GM21381 (cell line): ENCODE data around the gene MVB12B.

ENCODE experiments used
- ATAC-seq: cut with Tn5 transposase; IDR thresholded peaks from one replicate; pipeline ENCODE4 v1.9.1; 2021; ENCODE audit warnings: mild to moderate bottlenecking, moderate library complexity; ENCODE audit not compliant: unreplicated experiment

MVB12B gene

DNA sequence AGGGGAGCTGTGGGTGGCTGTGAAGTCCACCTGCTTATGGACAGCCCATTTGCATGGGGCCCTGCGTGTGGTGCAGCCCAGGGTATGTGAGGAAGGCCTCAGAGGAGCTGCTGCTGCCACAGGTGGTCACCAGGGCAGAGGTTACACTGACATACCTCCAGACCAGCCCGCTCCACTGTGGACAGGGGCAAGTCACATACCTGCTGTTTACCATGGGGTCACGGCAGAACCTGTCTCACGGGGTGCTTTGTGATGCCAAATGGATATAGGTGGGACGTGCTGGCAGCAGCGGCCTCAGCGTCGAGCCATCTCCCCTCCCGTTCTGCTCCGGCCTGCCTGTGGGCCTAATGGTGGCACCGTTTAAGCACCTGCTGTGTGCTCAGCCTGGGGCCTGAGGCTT, 159.6 kb downstream of the MVB12B start:
- no peak for ATAC-seq

DNA sequence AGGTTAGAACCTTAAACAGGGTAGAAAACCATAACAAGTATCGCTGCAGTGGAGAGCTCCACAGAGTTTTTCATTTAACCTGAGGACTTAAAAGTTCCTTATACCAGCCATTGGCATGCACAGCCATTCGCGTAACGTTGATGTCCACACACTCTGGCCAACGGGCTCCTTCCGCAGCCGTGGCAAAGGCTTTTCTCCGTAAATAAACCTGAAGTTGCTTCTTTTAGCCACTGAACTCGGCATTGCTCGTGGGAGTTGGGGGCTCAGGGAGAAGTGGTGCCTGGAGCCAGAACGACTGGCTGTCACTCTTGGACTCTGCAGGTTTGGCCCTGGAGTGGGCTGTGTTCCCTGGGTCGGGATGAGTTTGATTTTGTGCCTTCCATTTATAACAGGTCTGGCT, 161.2 kb downstream of the MVB12B start:
- ATAC-seq, result no peak

DNA sequence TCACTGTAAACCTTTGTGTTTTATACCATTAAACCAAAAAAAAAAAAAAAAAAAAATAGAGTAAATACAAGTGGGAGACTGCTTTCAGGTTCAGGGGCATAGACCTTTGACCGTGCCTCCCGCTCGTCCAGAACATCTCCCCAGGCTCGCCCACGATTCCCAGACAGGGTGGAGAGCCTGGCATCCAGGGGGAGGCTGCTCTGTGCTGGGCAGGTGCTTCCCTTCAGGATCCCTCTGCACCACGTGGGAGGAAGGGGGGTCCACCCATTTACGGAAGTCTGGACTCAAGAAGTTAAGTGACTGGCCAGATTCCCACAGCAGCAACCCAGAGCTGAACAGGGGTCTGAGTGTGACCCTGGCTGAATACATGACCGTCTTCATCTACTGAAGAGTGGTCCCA, 161.7 kb downstream of the MVB12B start:
- ATAC-seq, result no peak

DNA sequence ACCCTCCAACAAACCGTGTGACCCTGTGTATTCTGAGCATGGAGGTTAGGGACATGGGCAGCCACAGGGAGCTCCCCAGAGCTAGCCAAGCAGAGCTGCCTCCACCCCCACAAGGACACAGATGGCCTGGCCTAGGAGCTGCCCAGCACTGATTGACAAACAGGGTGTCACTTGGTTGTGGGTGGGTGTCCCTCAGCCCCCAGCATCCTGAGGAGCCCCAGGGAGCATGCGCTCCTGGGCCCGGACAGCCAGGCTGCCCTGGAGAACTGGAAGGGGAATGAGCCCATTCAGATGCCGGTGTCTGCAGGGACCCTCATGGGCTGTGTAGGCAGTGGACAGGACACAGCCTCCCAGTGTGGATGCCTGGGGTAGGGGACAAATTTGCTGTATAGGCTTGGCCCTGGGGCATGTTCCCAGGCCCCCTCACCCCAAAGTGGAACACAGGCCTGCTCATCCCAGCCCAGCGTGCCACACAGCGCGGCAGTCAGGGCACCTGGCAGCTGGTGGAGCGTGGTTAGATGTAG, 162.3 kb downstream of the MVB12B start:
- ATAC-seq, result no peak

DNA sequence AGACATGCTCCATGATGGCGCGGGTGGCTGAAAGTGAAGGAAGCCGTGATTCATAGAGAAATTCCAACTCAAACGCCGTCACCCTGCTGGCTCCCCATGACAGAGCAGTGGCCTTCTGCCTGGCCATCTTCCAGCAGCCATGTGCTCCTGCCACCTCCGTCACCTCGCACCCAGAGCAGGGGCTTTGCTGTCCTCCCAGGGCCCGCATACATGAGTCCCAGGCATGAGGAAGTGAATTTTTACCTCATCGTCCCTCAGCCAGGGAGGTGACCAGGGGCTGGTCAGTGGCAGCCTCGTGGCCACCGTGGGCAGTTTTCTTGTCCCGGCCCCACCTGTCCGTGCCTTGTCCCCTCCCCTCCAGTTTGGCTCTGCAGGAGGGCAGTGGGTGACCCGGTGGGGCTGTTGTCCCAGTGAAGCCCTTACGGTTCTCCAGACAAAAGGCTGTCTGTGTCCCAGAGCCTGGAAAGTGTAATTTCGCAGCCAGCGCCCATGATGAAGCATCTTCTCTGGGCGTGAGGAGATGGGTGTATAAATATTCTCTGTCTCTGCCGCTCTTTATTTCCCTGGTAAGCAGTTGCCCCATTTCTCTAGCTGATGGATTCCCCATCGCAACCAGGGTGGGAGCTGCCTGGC, 163.1 kb downstream of the MVB12B start:
- ATAC-seq, result no peak

DNA sequence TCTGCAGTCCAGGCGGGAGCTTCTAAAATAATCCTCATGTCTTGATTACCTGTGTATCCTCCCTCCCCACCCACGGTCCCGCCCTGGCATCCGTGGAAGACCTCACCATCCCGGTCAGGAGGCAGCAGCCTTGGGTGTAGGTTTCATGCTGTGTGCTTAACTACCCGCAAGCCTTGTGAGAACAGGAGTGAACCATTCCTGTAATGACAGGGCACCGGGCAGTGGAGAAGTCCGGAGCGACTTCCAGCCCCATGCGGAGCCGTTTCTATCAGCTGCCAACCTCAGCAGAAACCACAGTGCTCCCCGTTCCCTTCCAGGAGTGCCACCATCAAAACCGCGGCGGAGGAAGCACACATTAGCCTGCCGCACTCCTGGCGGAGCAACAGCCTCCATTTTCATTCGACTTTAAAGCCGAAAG, 163.6 kb downstream of the MVB12B start:
- ATAC-seq, result no peak

DNA sequence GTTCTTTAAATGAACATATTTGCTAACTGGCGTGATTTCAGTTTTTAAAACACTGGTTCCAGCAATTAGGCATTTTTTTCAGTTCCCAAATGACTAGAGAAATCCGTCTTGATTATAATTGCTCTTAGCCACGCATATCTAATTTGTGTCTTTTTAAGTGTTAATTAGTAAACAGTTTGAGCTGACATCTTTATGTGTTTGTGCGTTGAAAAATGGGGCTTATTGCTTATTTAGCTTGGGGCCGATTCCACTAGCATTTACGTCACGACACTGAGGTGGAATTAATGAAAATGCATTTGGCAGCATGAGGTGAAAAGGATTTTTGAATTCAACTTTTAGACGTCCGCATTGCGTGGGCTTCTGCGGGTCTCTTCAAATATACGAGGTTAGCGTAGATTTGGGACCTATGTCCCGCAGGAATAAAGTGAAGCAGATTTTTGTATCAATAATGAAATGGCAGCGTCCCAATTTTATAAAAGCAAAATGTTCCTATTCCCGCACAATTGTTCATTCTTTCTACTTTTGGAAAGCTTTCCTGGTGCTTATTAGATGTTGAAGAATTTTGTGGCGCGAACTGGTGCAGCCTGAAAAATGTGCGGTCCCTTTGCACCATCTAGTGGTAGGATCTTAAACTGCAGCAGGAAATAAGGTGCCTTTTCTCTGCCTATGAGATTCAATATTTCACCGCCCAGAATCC, 164.4 kb downstream of the MVB12B start:
- ATAC-seq, result no peak

DNA sequence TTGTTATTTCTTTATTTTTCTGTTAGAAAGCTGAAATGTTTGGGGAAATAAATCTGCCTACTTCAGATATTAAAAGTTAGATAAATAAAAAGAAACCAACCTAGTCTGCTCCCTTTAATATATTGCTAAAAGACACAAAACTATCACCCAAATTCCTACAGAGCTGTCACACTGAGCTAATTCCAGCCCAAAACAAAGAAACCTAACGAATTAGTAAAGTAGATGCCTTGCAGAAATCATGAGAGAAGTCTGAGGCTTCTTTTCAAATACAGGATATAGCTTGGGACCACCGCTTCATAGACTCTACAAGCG, 164.9 kb downstream of the MVB12B start:
- no peak for ATAC-seq

DNA sequence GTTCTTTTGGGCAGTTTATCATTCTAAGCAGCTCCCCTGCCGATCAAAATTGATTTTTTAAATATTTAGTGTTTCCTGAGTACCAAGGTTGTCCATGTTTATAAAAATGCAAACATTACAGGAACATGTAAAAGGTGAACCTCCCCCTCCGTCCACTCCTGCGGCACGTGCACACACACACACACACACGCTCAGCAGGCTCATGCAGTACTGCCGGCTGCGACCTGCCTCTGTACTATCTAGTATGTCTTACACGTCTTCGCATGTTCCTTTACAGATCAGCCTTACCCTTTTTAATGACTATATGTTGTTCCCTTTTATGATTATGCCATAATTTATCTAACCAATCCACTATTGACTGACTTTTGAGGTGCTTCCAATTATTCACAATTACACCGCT, 165.3 kb downstream of the MVB12B start:
- ATAC-seq, result no peak

DNA sequence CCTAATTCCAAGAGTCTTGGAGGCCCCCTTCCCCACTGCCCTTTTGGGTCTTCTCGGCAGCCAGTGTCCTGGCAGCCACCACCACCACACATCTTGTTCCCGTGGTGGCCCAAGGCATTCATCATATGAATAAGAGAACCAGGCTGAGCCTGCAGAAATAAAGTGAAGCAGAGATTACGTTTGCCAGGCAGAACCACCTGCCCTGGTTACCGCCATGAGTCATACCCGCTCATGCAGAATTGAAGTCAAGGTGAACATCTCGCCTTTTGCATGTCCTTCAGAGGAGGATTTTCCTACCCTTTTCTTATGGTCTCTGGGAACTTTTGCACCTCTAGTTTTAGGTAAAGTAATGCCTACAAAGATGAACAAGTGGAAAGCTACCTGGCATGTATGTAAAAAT, 167.6 kb downstream of the MVB12B start:
- ATAC-seq, result no peak

DNA sequence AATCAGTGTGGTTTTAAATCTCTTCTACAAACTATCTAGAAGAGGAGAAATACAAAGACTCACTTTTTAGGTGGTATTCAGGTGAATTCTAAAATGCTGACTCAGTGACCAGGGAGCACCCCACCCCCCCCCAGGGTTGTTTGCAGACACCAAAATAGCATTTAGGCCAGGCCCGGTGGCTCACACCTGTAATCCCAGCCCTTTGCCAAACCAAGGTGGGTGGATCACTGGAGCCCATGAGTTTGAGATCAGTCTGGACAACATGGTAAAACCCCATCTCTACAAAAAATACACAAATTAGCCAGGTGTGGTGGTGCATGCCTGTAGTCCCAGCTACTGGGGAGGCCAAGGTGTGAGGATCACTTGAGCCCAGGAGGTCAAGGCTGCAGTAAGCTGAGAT, 168.1 kb downstream of the MVB12B start:
- ATAC-seq, result no peak

DNA sequence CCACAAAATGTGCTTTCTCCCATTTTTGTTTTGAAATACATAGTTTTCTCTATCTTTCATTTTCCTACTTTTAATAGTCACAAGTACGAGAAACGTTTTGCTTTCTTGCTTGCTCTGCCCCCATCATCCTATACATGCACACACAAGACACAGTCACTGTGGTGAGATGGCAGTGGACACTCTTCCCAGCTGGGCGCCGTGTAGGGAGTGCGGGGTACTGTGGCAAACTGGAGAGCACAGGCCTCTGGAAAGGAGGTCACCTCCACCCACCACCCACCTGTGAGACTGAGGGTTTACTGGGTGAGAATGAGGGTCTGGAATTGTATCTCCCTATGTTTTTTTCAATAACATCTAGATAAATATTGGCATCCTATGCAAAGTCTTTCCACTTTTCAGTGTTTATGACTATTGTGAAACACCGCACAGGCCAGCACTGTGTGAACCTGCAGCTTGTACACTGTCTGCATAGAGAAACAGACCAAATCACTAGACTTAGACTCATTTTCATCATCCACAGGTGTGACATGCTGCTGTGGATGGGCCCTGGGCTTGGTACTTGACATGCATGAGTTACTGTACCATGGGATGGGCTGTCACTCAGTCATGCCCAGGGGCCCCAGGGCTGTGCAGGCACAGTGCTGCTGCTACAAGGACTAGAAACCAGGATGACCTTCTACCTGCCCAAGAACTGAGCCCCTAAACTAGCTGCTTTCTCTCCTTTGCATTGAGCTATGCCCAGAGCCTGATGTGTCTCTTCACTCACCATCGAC, 169.0 kb downstream of the MVB12B start:
- no peak for ATAC-seq

DNA sequence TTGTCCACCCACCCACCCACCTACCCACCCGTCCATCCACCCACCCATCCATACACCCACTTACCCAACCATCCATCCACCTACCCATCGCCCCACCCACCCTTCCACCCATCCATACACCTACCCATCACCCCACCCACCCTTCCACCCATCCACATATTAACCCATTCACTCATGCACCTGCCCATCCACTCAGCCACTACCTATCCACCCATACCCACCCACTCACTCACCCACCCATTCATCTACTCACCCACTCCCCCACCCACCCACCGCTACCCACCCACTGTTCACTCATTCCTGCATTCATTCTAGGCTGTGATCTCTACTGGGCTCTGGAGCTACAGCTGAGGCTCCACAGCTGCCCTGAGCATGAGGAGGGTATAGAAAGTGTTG, 169.6 kb downstream of the MVB12B start:
- ATAC-seq, result no peak

DNA sequence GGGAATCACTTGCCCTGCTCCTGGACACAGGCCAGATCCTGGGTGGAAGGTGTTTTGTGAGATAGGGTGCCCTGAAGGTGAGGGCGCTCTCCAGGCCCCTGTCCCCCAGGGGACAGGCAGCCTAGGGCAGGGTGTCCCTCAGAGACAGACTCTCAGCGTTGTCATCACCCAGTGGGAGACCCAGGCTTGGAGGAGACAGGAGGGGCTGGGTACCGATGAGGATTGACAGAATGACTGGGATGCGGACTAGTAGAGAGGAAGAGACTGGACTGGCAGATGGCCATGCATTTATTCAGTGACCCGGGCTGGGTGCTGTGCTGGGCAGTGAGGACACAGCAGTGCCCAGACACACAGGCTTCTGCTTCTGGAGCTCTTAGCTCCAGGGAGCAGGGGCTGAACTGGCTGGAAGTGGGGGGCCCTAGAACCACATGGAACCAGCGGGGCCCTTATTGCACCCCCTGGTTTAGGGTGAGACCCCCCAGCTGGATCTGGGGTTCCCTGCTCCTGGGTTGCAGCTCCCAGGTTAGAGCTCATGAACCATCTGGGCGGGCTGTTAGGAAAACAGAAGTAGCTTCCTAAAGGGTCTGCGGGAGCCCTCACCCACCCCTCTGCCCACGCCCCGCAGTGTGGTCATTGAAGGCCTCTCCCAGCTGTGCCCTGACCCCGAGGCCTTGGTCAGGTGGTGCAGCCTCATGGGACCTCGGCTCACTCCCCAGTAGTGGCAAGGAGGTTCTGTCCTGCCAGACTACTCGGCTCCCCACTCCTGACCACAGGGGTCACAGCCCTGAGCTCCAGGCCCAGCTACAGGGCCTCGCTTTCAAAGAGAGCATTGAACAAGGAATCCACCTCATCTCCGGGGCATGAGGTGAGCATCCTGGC, 170.4 kb downstream of the MVB12B start:
- ATAC-seq, result no peak

DNA sequence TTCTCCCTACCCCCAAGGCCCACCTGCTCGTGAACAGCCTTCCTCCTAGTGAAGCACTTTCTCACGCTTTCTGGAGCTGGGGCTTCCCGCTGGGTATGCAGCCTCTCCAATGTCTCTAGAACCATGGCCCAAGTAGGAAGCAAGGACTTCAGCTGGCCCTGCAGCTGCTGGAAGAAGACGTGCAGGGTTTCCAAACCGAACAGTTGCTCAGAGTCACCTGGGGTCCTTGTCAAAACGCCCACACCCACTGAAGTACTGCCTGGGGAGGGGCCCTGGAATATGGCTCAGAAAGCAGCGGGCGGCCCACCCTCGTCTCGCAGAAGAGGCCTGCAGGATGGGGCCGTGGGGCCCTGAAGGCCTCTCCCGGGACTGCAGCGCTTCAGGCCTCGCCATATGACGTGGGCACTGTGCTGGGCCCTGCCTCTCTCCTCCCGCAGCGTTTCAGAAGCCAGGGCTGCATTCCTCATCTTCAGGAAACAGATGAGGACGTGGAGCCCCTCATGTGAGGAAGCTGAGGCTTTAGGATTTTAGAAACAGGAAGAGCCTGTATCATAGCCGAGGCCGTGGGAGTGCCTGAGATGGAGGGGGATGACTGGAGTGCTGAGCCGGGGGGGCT, 171.1 kb downstream of the MVB12B start:
- no peak for ATAC-seq

DNA sequence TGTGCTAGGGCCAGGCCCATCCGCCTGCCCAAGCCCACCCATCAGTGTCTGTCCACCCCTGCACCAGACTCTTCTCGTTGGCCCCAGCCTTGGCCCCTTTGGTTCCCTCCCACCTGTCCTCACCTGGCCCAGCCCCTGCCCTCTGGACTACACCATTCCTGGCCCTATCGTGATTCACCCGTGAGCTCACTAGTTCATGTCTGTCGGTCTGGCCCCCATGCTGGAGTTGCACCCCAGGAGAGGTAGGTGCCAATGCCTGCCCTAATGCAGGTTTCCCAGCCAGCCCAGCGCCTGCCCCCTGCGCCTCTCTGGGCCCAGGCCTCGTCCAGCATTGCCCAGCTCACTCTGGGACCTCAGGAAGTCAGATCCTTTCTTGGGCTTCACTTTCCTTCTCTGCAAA, 171.7 kb downstream of the MVB12B start:
- no peak for ATAC-seq

DNA sequence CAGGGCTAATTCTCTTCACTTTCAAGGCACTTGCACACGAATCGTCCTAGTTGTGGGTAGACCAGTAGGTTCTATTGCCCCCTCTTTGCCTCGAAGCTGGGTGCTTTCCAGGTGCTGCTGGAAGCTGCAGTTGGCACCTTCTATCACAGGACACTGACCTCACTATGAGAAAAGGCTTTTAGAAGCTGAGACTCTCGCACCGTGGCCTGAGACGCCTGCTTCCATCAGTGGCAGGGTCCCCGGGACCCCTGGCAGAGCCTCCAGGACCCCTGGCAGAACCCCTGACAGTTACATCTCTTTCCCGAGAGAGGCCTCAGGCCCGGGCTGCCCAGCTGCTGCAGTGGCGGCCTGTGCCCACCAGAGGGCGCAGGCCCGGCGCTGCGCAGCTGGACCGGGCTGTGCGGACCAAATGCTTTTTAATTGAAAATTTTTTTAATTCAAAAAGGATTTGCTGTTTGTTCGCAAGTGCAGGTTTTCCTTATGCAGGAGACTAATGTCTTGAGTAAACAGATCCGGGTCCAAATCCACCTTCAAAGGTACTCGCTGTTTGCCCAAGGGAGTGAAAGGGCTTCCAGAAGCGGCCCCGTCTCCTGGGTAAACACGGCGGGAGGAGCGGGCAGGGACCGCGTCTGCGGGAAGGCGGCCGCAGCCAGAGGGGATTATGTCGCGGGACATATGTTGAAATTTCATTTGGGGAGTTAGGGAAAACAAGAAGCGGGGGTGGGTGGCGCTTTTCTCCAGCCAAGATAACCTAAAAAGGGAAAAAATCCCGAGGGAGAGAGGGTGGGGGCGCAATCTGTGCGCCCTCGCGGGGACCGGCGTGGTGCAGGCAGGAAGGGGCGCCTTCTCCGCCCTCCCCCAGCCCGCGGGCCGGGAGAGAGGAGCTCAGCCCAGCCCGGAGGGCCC, 172.6 kb downstream of the MVB12B start:
- no peak for ATAC-seq

DNA sequence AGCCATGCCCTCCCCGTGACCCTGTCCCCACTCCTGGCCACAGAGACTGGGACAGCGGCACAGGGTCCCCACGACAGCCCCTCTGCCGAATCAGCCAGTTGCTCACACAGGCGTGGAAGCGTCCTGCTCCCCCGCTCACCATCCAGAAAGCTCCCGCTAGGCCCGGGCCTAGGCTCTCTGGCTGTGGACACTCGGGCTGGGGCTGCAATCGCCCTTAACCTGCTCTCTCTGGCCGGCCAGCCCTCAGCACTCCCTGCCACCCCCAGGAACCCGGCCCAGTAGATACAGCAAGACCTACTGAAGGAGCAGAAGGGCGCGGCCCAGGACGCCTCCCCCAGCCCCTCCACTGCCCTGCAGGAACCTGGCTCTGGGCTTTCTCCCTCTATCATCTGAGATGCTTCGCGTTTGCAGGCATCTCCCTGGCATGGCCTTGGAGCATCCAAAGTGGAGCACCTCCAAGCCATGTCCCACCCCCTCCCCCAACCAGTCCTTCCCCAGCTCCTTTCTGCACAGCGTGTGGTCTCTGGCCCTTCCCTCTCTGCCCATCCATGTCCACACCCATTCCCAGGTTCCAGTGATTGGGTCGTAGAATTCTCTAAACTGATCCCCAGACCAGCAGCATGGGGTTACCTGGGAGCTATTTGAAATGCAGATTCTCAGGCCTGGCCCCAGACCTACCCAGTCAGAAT, 173.4 kb downstream of the MVB12B start:
- no peak for ATAC-seq
